Ovary (tissue), 3 donors: ENCODE results near the gene MCM3AP.

Experiments used
- CTCF ChIP-seq, 3 donors: fragments of 450-650 bp in 2 of 3; fragments of 200-600 bp in 1 of 3; IDR thresholded peaks; one replicate each; pipeline versions ENCODE4 v1.5.1 to v1.8.0; 2016 to 2022; ENCODE audit warnings: antibody characterized with exemption in 3 of 3, mild to moderate bottlenecking in 1 of 3
- EP300 ChIP-seq: sonication (generic); formaldehyde crosslinking; IDR thresholded peaks from one replicate; pipeline ENCODE4 v1.6.1; 2017; ENCODE audit warnings: antibody characterized with exemption
- POLR2A ChIP-seq: fragments of 450-650 bp; IDR thresholded peaks from one replicate; pipeline ENCODE4 v1.6.1; 2017; ENCODE audit warnings: antibody characterized with exemption, mild to moderate bottlenecking, moderate library complexity
- donor health status: DM: no; HTN: no; CAD: no.

- TF ChIP-seq CTCF (IDR thresholded peaks at IDR 0.05) = no peak
- no peak for TF ChIP-seq EP300
- no peak for TF ChIP-seq POLR2A
Observed at GRCh38 chr21:46243325-46243724, 42.1 kb downstream of the MCM3AP start.
